ENCODE data around the gene GNG14.

- TF ChIP-seq POLR2A (IDR thresholded peaks at IDR 0.05) = no peak
- no peak for TF ChIP-seq CTCF (IDR thresholded peaks at IDR 0.05)
Observed at GRCh38 chr19:12687496-12688196, at the start of gene GNG14.
